GM04503 (cell line): ENCODE results near the gene ADAT3.
"Not testable (repeated sequence)": the region's sequence is repeated elsewhere in the genome, so short reads cannot be mapped to it uniquely, and the experiment has no call there.

Experiments
- DNase-seq: peaks from one replicate; pipeline ENCODE4 v3.0.0-alpha.2; 2012; ENCODE audit warnings: low read depth

ADAT3 gene

GRCh38 chr19:1882786-1883692 lies 22.2 kb upstream of the ADAT3 start:
- no peak for DNase-seq

GRCh38 chr19:1883784-1884183 lies 21.4 kb upstream of the ADAT3 start:
- DNase-seq = no peak

GRCh38 chr19:1884291-1884718 lies 20.9 kb upstream of the ADAT3 start:
- no peak for DNase-seq

- no peak for DNase-seq
These were observed 20.4 kb upstream of the ADAT3 start for GRCh38 chr19:1884719-1885334.

GRCh38 chr19:1885398-1886119 lies 19.6 kb upstream of the ADAT3 start, which contains the start of gene ABHD17A:
TSS of gene ABHD17A (minus strand) at chr19:1885496. CDS start at chr19:1881566, 3,930 bp downstream.
- not testable (repeated sequence) for DNase-seq

GRCh38 chr19:1886360-1886759 lies 18.8 kb upstream of the ADAT3 start:
- not testable (repeated sequence) for DNase-seq

- no peak for DNase-seq
These were observed 16.8 kb upstream of the ADAT3 start for GRCh38 chr19:1888385-1888784.

GRCh38 chr19:1889907-1890306 lies 15.3 kb upstream of the ADAT3 start:
- DNase-seq = no peak

- no peak for DNase-seq
These were observed 11.4 kb upstream of the ADAT3 start for GRCh38 chr19:1893791-1894190.

GRCh38 chr19:1896508-1896907 lies 8.7 kb upstream of the ADAT3 start:
- DNase-seq = no peak

GRCh38 chr19:1901940-1902404 lies 3.2 kb upstream of the ADAT3 start:
- no peak for DNase-seq

GRCh38 chr19:1902923-1903322 lies 2.3 kb upstream of the ADAT3 start:
- no peak for DNase-seq

- no peak for DNase-seq
These were observed 414 bp upstream of the ADAT3 start for GRCh38 chr19:1904860-1905109.

- DNase-seq = no peak
These were observed 720 bp downstream of the ADAT3 start for GRCh38 chr19:1905863-1906375.

- no peak for DNase-seq
These were observed 1.9 kb downstream of the ADAT3 start for GRCh38 chr19:1906985-1907562.

GRCh38 chr19:1907563-1908363 lies 2.6 kb downstream of the ADAT3 start:
- DNase-seq = no peak

GRCh38 chr19:1908364-1908678 lies 3.1 kb downstream of the ADAT3 start:
- no peak for DNase-seq

GRCh38 chr19:1909761-1910080 lies 4.5 kb downstream of the ADAT3 start:
- DNase-seq = no peak

GRCh38 chr19:1910177-1910576 lies 5.0 kb downstream of the ADAT3 start:
- no peak for DNase-seq

GRCh38 chr19:1911098-1911497 lies 5.9 kb downstream of the ADAT3 start:
- DNase-seq = no peak

- DNase-seq = no peak
These were observed 6.8 kb downstream of the ADAT3 start for GRCh38 chr19:1911995-1912394.
